Chondrocyte (in vitro differentiated cells): ENCODE results near the gene BBS7. TPM values are rescaled to one million over a fixed set of nuclear protein-coding genes. Genes with fewer than 3 reads are reported as not detected.

Experiments
- DNase-seq: peaks from one replicate; pipeline ENCODE4 v3.0.0; 2021; ENCODE audit warnings: mixed read lengths, low spot score
- H3K27ac Mint-ChIP-seq: one replicate; pipeline ENCODE4 v1.8.0; 2021; ENCODE audit warnings: mild to moderate bottlenecking, moderate library complexity, mixed read lengths; ENCODE audit not compliant: unreplicated experiment
- H3K27me3 Mint-ChIP-seq: 2 replicates; pipeline ENCODE4 v1.8.0; 2021; ENCODE audit warnings: low read depth, mixed read lengths
- H3K36me3 Mint-ChIP-seq: 2 replicates; pipeline ENCODE4 v1.8.0; 2021; ENCODE audit warnings: low read depth, mixed read lengths
- H3K4me1 Mint-ChIP-seq: 2 replicates; pipeline ENCODE4 v1.8.0; 2021; ENCODE audit warnings: low read depth, mild to moderate bottlenecking, mixed read lengths
- H3K4me3 Mint-ChIP-seq: one replicate; pipeline ENCODE4 v1.8.0; 2021; ENCODE audit warnings: mild to moderate bottlenecking, moderate library complexity, mixed read lengths; ENCODE audit not compliant: unreplicated experiment
- H3K9me3 Mint-ChIP-seq: 2 replicates; pipeline ENCODE4 v1.8.0; 2021; ENCODE audit warnings: low read depth, mixed read lengths
- CTCF ChIP-seq: fragments of 200-600 bp; sonication (generic); IDR thresholded peaks from 2 replicates; pipeline ENCODE4 v1.5.0; 2021; ENCODE audit warnings: antibody characterized with exemption, mild to moderate bottlenecking, moderate library complexity
- total RNA-seq: library from RNA; stranded (reverse); gene quantifications from 3 replicates; pipeline ENCODE4 v1.2.1, GENCODE V29; 2021

The BBS7 gene
- total RNA-seq, 1 donor from 2014 or later, result 22.9 TPM

GRCh38 chr4:121789960-121790829 is 80.1 kb downstream of the BBS7 start:
- Mint-ChIP-seq H3K27me3 (no peaks in the 10 kb centered on the region), H3K4me3 (no peak overlapping the region), H3K9me3 (no peaks in the 10 kb centered on the region), H3K36me3 (no peaks in the 10 kb centered on the region), H3K4me1 (peaks cover 49% of the 10 kb centered on the region), H3K27ac (peak overlapping the region; percentile 68)
- TF ChIP-seq CTCF, result no peak
- no peak for DNase-seq

- no peak for TF ChIP-seq CTCF
Measured at GRCh38 chr4:121789455-121789854, 80.8 kb downstream of the BBS7 start.

GRCh38 chr4:121788896-121789295 is 81.4 kb downstream of the BBS7 start:
- Mint-ChIP-seq H3K36me3 (no peaks in the 10 kb centered on the region), H3K4me3 (no peak overlapping the region), H3K27ac (no peak overlapping the region), H3K9me3 (peaks cover 6% of the 10 kb centered on the region), H3K27me3 (no peaks in the 10 kb centered on the region), H3K4me1 (peaks cover 60% of the 10 kb centered on the region)
- no peak for TF ChIP-seq CTCF
- DNase-seq, result no peak

More at GRCh38 chr4:121789455-121789854, 80.8 kb downstream of the BBS7 start:
- Mint-ChIP-seq H3K9me3 (peaks cover 3% of the 10 kb centered on the region), H3K27me3 (no peaks in the 10 kb centered on the region), H3K4me1 (peaks cover 56% of the 10 kb centered on the region), H3K4me3 (no peak overlapping the region), H3K27ac (peak overlapping the region; percentile 57), H3K36me3 (no peaks in the 10 kb centered on the region)
- DNase-seq, result no peak

- TF ChIP-seq CTCF, result no peak
- peaks cover 60% of the 10 kb centered on the region for H3K4me1 Mint-ChIP-seq
- no peak overlapping the region for H3K27ac Mint-ChIP-seq
- H3K27me3 Mint-ChIP-seq, result no peaks in the 10 kb centered on the region
- H3K9me3 Mint-ChIP-seq, result peaks cover 14% of the 10 kb centered on the region
- no peak for DNase-seq
- H3K36me3 Mint-ChIP-seq, result peaks cover 1% of the 10 kb centered on the region
- no peak overlapping the region for H3K4me3 Mint-ChIP-seq
Measured at GRCh38 chr4:121786221-121786620, 84.1 kb downstream of the BBS7 start.

GRCh38 chr4:121785479-121785878 is 84.8 kb downstream of the BBS7 start:
- peaks cover 14% of the 10 kb centered on the region for H3K9me3 Mint-ChIP-seq
- no peaks in the 10 kb centered on the region for H3K27me3 Mint-ChIP-seq
- peaks cover 53% of the 10 kb centered on the region for H3K4me1 Mint-ChIP-seq
- DNase-seq, result no peak
- H3K4me3 Mint-ChIP-seq, result no peak overlapping the region
- H3K36me3 Mint-ChIP-seq, result peaks cover 1% of the 10 kb centered on the region
- TF ChIP-seq CTCF, result no peak
- peak overlapping the region; percentile 91 for H3K27ac Mint-ChIP-seq
